H1 (cell line): ENCODE results near the gene KRTAP5-4.

Experiments
- CEBPB ChIP-seq: IDR thresholded peaks from 2 replicates; pipeline ENCODE4 v1.6.1; 2012; ENCODE audit warnings: low read depth, low read length
- EZH2 ChIP-seq: fragments of 200-600 bp; sonication (generic); IDR thresholded peaks from 2 replicates; pipeline ENCODE4 v1.7.1; 2012; ENCODE audit warnings: low read depth, mild to moderate bottlenecking, moderate library complexity, low read length, inconsistent platforms; ENCODE audit not compliant: severe bottlenecking
- JUN ChIP-seq: IDR thresholded peaks from 2 replicates; pipeline ENCODE4 v1.6.1; 2011; ENCODE audit warnings: low read depth, mild to moderate bottlenecking, improper control_type of control experiment, low read length
- JUND ChIP-seq: IDR thresholded peaks from 2 replicates; pipeline ENCODE4 v1.6.1; 2011; ENCODE audit warnings: mild to moderate bottlenecking, improper control_type of control experiment, low read length
- KDM1A ChIP-seq: fragments of 200-600, 300-600 bp; sonication (generic); IDR thresholded peaks from 2 replicates; pipeline ENCODE4 v1.7.1; 2016; ENCODE audit warnings: mild to moderate bottlenecking, low read length, borderline replicate concordance
- TAF1 ChIP-seq: IDR thresholded peaks from 2 replicates; pipeline ENCODE4 v1.6.1; 2011; ENCODE audit warnings: mild to moderate bottlenecking, low read depth, low read length
- YY1 ChIP-seq: IDR thresholded peaks from 2 replicates; pipeline ENCODE4 v1.6.1; 2011; ENCODE audit warnings: low read depth, mild to moderate bottlenecking, low read length
- TF ChIP-seq, protein P1 (sequence below), 3 experiments: IDR thresholded peaks; 1 replicate in 2 of 3; 2 replicates in 1 of 3; pipeline versions ENCODE4 v1.5.1 to v1.6.1; 2011; ENCODE audit warnings: low read length in 3 of 3, mild to moderate bottlenecking in 3 of 3, inconsistent platforms in 2 of 3, low read depth in 1 of 3, moderate library complexity in 1 of 3; ENCODE audit not compliant: insufficient read depth in 1 of 3; ENCODE audit errors: control extremely low read depth in 1 of 3

- TF ChIP-seq, protein P1, sequence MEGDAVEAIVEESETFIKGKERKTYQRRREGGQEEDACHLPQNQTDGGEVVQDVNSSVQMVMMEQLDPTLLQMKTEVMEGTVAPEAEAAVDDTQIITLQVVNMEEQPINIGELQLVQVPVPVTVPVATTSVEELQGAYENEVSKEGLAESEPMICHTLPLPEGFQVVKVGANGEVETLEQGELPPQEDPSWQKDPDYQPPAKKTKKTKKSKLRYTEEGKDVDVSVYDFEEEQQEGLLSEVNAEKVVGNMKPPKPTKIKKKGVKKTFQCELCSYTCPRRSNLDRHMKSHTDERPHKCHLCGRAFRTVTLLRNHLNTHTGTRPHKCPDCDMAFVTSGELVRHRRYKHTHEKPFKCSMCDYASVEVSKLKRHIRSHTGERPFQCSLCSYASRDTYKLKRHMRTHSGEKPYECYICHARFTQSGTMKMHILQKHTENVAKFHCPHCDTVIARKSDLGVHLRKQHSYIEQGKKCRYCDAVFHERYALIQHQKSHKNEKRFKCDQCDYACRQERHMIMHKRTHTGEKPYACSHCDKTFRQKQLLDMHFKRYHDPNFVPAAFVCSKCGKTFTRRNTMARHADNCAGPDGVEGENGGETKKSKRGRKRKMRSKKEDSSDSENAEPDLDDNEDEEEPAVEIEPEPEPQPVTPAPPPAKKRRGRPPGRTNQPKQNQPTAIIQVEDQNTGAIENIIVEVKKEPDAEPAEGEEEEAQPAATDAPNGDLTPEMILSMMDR (IDR thresholded peaks at IDR 0.05; ENCODE audit: control extremely low read depth in 1 of 3, insufficient read depth in 1 of 3, low read depth in 1 of 3, low read length in 3 of 3) = no peak
- no peak for TF ChIP-seq JUND
- TF ChIP-seq KDM1A = no peak
- no peak for TF ChIP-seq JUN
- TF ChIP-seq TAF1 = no peak
- no peak for TF ChIP-seq YY1
- no peak for TF ChIP-seq CEBPB
- no peak for TF ChIP-seq EZH2
Observed at GRCh38 chr11:1654388-1655167, 32.6 kb upstream of the KRTAP5-4 start.
